22Rv1 (cell line): ENCODE data around the gene CCDC122.
"Not testable (repeated sequence)": the region's sequence is repeated elsewhere in the genome, so short reads cannot be mapped to it uniquely, and the experiment has no call there.

Experiments used
- H3K27ac ChIP-seq: fragments of 450-650 bp; 2 replicates; pipeline ENCODE4 v1.5.1; 2017
- CTCF ChIP-seq: fragments of 450-650 bp; IDR thresholded peaks from 2 replicates; pipeline ENCODE4 v1.5.1; 2017; ENCODE audit warnings: mild to moderate bottlenecking
- ZFX ChIP-seq: fragments of 450-650 bp; IDR thresholded peaks from 2 replicates; pipeline ENCODE4 v1.6.1; 2017; ENCODE audit warnings: antibody characterized with exemption, borderline replicate concordance

CCDC122 gene

GRCh38 chr13:43830497-43830881, 49.1 kb downstream of the CCDC122 start:
- no peak overlapping the region for H3K27ac ChIP-seq
- TF ChIP-seq CTCF, result no peak
- TF ChIP-seq ZFX, result no peak

- H3K27ac ChIP-seq, result not testable (repeated sequence)
These were observed 54.9 kb downstream of the CCDC122 start for GRCh38 chr13:43824656-43825055.

- TF ChIP-seq ZFX, result no peak
- TF ChIP-seq CTCF, result no peak
- no peak overlapping the region for H3K27ac ChIP-seq
These were observed 56.6 kb downstream of the CCDC122 start for GRCh38 chr13:43822969-43823368.

- H3K27ac ChIP-seq, result no peak overlapping the region
- TF ChIP-seq ZFX, result no peak
- no peak for TF ChIP-seq CTCF
These were observed 63.1 kb downstream of the CCDC122 start for GRCh38 chr13:43816401-43816889.

GRCh38 chr13:43815204-43815603, 64.3 kb downstream of the CCDC122 start:
- H3K27ac ChIP-seq, result no peak overlapping the region
- no peak for TF ChIP-seq CTCF
- no peak for TF ChIP-seq ZFX

- H3K27ac ChIP-seq, result no peak overlapping the region
- TF ChIP-seq CTCF, result no peak
These were observed 70.9 kb downstream of the CCDC122 start for GRCh38 chr13:43808676-43809075.

GRCh38 chr13:43805681-43806128, 73.8 kb downstream of the CCDC122 start:
- TF ChIP-seq ZFX, result no peak
- TF ChIP-seq CTCF, result no peak
- H3K27ac ChIP-seq, result no peak overlapping the region

- no peak overlapping the region for H3K27ac ChIP-seq
- TF ChIP-seq ZFX (no peak), CTCF (no peak)
These were observed 74.5 kb downstream of the CCDC122 start for GRCh38 chr13:43805071-43805468.
